Fibroblast of skin of scalp (primary cell): ENCODE measurements around the gene SYF2.
"Not testable (repeated sequence)": the region's sequence is repeated elsewhere in the genome, so short reads cannot be mapped to it uniquely, and the experiment has no call there.

Source experiments
- DNase-seq: peaks from one replicate; pipeline ENCODE4 v3.0.0-alpha.2; 2013

Gene SYF2

DNA sequence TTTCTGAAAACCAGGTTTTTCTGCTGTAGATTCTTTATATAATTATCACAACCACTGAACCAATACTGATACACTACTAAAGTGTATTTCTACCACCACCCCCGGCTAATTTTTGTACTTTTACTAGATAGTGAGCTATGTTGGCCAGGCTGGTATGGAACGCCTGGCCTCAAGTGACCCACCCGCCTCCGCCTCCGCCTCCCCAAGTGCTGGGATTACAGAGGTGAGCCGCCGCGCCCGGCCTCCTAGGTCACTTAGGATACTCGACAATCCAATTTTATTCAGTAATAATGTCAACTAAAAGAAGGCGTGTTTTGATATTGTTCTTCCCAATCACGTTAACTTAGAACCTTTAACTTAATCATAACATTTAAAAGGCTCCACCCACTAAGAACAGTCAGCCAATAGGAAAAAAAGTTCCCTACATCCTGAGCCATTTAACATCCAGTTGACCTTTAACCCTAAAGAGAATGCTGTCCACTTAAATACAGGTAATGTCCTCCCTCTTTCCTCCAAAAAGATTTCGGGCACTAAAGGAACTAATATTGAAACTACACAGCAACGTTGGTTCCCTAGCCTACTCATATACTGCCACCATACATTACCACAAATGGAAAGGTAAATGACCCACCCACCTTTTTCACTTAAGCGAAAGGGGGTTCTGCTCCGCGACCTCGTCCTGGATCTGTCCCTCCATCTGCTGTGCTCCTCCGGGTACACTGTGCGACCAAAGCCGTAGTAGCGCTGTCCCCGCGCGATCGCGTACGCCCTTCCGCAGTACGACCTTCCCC lies 13.7 kb upstream of the SYF2 start:
- DNase-seq = no peak

GRCh38 chr1:25245393-25245792 lies 13.1 kb upstream of the SYF2 start:
- DNase-seq = no peak

GRCh38 chr1:25243907-25244306 lies 11.6 kb upstream of the SYF2 start:
- no peak for DNase-seq

DNA sequence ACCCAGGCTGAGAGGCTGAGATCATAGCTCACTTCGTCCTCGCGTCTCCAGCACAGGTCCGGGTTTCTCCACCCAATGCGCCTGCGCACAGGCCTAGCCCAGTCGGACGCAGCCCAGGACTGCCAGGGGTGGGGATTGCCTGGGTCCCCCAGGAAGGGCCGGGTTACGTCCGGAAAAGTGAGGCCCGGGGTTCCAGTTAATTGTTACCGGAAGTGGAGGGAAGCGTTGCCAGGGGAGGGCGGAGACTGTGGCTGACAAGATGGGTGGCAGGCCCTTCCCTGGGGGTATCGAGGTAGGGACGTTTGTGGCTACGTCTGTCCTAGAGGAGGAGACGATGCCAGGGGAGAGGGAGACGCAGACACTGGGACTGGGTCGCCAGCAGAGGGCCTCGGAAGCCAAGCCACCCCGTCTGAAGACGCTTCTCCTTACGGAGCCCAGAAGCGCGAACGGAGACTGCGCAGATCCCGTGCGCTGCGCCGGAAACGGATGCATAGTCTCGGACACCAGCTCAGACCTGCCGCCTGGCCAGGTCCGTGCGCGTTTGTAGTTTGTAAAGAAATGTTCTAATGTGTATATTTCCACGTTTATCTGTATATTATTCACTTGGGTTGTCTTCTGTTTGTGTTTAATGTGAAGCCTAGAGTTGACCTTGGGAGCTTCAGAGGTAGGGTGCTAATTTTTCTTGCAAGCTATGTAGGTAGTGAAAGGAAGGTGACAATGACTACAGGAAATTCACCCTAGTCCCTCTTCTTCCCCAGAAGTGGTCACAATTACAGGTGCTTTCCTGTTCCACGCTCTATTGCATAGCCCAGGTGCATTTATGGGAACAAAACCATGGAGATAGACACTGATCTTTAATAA lies 7.6 kb upstream of the SYF2 start:
- peak; percentile 89 for DNase-seq

DNA sequence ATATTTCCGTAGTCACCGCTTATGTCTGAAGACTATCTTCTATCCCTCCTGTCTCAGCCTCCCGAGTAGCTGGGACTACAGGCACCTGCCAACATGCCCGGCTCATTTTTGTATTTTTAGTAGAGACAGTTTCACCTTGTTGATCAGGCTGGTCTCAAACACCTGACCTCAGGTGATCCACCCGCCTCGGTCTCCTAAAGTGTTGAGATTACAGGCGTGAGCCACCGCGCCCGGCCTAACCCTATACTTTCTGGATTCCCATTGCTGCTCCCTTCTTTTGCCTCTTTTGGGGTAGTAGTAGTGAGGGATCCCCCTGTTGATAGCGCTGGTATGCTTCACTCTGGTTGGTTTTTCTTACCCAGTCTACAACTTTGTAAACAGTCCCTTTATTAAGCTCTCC lies 5.7 kb upstream of the SYF2 start:
- DNase-seq = no peak

GRCh38 chr1:25236261-25236660 lies 4.0 kb upstream of the SYF2 start:
- DNase-seq = not testable (repeated sequence)

DNA sequence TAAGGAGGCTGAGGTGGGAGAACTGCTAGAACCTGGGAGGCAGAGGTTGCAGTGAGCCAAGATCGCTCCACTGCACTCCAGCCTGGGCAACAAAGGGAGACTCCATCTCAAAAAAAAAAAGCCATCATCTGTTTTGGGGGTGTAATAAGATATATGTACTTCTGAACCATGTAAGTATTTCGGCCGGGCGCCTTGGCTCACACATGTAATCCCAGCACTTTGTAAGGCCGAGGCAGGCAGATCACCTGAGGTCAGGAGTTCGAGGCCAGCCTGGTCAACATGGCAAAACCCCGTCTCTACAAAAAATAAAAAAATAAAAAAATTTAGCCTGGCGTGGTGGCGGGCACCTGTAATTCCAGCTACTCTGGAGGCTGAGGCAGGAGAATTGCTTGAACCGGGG lies 3.1 kb upstream of the SYF2 start:
- DNase-seq = not testable (repeated sequence)

DNA sequence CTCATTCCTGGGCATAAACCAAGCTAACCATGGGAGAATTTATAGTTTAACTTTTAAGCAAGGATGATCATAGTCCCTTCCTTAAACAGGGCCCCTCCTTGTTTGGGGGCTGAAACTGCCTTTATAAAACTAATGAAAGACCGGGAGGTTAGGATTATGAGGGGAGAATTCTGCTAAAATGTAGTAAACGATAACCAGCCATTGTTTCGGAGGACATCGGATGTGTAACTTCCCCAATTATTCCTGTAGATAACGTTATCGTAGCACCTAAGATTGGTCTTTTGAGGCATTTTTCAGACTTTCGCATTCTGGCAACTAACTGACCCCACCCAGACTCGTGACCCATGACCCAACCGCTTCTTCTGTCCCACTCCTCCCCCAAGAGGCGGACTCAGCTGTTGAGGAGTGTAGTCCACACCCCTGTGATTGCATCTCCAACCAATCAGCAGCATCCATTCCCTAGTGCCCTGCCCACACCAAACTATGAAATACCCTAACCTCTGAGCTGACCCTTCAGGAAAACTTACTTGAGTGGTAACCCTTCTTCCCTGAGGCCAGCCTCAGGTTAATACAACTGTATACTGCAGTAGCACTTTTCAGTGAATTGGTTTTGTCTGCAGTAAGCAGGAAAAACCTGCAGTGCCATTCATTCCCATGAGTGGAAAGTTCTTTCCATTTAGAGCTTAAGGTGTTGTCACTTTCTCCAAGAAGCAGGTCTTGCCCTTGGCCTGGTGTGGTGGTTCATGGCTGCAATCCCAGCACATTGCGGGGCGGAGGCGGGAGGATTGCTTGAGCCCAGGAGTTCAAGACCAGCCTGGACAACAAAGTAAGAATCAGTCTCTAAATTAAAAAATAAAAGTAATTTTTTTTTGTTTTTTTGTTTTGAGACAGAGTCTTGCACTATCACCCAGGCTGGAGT lies 823 bp upstream of the SYF2 start:
- peak; percentile 87 for DNase-seq

DNA sequence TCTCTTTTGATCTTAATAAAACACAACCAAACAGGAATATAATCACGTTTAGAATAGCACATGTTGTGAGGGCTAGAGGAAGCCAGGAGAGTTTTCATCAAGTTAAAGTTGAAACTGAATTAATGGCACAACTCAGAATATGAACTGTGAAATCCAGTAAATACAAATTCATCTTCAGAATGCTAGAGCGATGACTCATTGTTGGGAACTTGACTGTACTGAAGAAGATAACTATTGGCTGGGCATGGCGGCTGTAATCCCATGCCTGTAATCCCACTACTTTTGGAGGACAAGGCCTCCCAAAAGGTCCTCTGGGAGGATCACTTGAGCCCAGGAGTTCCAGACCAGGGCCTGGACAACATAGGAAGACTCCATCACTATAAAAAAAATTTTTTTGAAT lies 8.8 kb downstream of the SYF2 start:
- DNase-seq = peak; percentile 21

GRCh38 chr1:25222606-25223005 lies 9.7 kb downstream of the SYF2 start:
- DNase-seq = no peak

- no peak for DNase-seq
Observed at GRCh38 chr1:25220666-25221065, 11.6 kb downstream of the SYF2 start.

DNA sequence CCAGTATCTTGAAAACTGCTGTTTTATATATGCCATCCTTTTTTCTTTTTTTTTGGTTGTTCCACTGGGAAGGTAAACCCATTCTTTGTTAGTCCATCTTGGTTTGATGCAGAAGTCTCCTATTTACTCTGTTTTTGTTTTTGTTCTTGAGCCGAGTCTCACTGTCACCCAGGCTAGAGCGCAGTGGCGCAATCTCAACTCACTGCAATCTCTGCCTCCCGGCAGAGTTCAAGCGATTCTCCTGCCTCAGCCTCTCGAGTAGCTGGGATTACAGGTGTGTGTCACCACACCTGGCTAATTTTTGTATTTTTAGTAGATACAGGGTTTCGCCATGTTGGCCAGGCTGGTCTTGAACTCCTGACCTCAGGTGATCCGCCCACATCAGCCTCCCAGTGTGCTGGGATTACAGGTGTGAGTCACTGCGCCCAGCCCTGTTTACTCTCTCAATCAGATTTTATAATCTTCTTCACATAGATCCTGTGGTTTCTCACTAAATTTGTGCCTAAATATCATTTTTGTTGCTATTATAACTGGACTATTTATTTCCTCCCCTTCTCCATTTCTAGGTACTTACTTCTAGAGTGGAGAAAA lies 12.5 kb downstream of the SYF2 start:
- DNase-seq = no peak

- DNase-seq = no peak
Observed at GRCh38 chr1:25217598-25218232, 14.6 kb downstream of the SYF2 start.

DNA sequence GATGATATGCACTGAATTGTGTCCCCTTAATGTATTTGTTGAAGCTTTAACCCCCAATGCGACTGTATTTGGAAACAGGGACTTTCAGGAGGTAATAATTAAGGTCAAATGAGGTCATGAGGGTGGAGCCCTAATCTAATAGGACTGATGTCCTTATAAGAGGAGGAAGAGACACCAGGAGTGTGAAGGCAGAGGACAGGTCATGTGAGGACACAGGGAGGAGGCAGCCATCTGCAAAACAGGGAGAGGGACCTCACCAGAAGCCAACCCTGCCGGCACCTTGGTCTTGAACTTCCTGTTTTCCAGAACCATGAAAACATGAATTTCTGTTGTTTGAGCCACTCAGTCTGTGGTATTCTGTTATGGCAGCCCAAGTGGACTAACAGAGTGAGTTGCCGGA lies 15.3 kb downstream of the SYF2 start:
- no peak for DNase-seq

DNA sequence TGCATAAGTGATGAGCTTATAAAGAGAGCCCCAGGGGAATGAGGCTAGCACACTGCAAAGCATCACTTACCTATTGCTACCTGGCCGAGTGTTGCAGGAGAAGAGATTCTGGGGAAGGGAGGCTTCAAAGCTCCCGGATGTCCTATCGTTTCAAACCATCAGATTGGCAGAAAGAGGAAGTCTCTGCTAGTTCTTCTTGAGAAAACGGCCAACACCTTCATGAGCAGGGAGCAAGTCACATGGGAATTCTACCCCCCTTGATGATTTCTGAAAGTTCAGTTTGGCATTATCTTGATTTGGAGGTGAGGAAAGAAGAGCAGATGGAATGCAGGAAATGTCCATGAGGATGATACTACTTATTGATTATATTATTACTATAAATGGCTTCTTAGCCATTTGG lies 16.2 kb downstream of the SYF2 start:
- DNase-seq = no peak

- no peak for DNase-seq
Observed at GRCh38 chr1:25212725-25213124, 19.6 kb downstream of the SYF2 start.

GRCh38 chr1:25210728-25211127 lies 21.6 kb downstream of the SYF2 start:
- no peak for DNase-seq

GRCh38 chr1:25209516-25209915 lies 22.8 kb downstream of the SYF2 start:
- no peak for DNase-seq

GRCh38 chr1:25208561-25209222 lies 23.6 kb downstream of the SYF2 start:
- DNase-seq = no peak

- no peak for DNase-seq
Observed at GRCh38 chr1:25208092-25208491, 24.2 kb downstream of the SYF2 start.

DNA sequence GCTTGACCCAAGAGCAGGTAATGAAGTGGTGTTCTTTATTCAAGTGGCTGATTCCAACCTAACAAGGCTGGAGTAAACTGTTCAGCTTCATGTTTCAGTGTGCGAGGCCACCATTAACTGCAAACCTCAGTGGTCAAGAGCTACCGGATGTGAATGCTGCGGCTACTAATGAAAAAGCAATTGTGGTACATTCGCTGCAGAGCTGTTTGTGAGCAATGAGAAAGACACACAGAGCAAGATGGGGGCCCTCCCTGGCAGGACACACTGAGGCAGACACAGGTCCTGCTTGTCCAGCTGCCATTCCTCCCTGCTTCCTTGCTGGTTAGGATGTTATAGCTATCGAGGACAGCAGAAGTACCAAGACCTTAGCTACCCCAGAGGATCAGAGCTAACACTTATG lies 26.1 kb downstream of the SYF2 start:
- peak; percentile 20 for DNase-seq
